ENCODE measurements around the gene LRRC3C. TPM values are rescaled to one million over a fixed set of nuclear protein-coding genes. Genes with fewer than 3 reads are reported as not detected.

Gene LRRC3C
- total RNA-seq, 2 experiments from 2014 or later = not detected

DNA sequence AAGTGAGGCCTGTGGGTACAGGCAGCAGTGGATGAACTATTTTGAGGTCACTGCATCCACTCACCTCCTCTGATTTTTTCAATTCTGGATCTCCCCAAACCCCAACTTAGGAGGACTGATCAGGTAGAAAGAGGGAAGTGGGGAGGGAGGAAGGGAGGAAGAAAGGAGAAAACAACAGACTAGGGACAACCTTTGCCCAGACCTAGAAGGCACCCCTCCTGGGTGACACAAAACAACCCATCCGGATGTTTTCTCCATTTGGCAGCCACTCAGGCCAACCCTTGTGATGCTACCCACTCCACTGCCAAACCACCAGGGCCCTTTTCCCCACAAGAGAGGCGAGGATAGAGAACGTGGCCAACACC lies 2.9 kb upstream of the LRRC3C start:
- no peak for ATAC-seq
- ChIA-PET CTCF (no interaction called here), POLR2A (no interaction called here)
- Mint-ChIP-seq H3K4me3 (peak overlapping the region; percentile 85), H3K27me3 (no peaks in the 10 kb centered on the region), H3K4me1 (peaks cover 79% of the 10 kb centered on the region), H3K36me3 (ENCODE audit: low read depth) (peaks cover 22% of the 10 kb centered on the region), H3K27ac (peak overlapping the region; percentile 75), H3K9me3 (ENCODE audit: low read depth) (no peaks in the 10 kb centered on the region)
- DNase-seq = no peak
- intact Hi-C loops (cut with DNase I, micrococcal nuclease) = loop anchor here (5.0 to 10.0 kb wide), 3 partner anchors 152 to 1940 kb away; partner anchors contain the start of genes FBXL20 (in 1 of the 2) and KLHL11 (in 1 of the 2)

DNA sequence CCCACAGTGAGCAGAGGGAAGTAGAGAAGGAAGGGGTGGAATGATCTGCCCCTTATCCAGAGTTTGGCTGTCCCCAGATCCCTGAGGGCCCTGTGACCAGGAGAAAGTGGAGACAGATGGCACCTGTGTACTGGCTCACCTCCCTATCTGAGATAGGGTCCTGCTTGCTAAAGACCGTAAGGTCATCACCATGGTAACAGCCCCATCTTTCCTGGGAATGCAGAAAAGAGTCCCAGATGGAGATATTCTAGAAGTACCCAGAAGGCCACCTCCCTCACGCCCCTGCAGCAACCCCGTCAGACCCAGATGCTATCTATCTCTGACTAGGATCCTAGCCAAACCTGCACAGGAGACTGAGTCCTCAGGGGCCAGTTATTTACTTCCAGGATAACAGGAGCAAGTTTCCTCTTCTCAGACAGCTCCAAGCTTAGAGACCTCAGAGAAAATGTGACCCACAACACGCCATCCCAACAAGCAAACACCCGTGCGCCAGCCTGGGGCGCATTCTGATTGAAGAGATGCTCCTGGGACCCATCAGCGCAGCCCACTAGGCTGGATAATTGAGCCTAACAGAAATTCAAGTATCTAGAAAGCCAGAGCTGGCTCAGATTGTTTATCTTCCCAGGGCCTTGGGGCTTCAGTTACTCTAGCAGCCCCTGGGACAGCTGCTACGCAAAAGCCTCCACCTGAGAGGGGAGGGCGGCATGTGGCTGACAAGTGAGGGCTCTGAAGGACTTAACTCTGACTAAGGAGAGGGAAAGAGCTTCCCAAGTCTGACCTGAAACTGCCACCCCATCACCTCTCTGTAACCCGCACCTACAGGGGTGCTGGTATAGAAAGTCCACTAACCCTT lies 2.0 kb upstream of the LRRC3C start:
- H3K4me3 Mint-ChIP-seq = peak overlapping the region; percentile 85
- no peak for DNase-seq

DNA sequence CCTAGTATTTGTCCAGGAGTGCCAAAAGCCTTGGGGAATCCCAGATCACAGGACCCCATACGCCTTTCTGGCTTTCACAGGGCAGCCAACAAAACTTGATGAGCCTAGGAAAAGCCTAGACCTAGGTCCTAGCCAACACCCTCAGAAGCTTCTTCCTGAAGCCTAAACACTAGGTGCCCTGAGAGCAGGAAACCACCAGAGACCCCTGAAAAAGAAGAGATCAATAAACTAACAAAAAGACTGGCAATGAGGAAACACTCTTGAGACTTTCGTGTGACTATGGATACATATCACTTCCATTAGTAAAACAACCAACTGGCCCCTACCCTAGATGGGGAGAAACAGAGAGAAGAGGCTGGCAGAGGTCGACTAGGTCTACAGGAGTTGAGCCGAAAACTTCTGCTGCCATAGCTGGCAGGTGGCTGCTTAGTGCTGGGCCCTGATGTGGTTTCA lies 1.4 kb upstream of the LRRC3C start:
- POLR2A ChIA-PET = interaction anchor here (0.6 to 1.9 kb wide), 4 partner anchors 8 to 166 kb away, joined by 3 to 4 read pairs (median 4); partner anchors contain the start of gene PSMD3
- no peak for ATAC-seq
- Mint-ChIP-seq H3K27me3 (no peaks in the 10 kb centered on the region), H3K27ac (peak overlapping the region; percentile 89), H3K4me1 (peaks cover 67% of the 10 kb centered on the region), H3K4me3 (peak overlapping the region; percentile 85), H3K9me3 (ENCODE audit: low read depth) (no peaks in the 10 kb centered on the region), H3K36me3 (ENCODE audit: low read depth) (peaks cover 18% of the 10 kb centered on the region)
- CTCF ChIA-PET = interaction anchor here (0.6 to 1.9 kb wide), 3 partner anchors 21 to 171 kb away, joined by 3 to 5 read pairs (median 3); partner anchors contain the start of gene PSMD3
- intact Hi-C loops (cut with DNase I, micrococcal nuclease) = loop anchor here (2.0 to 10.0 kb wide), 6 partner anchors 27 to 1939 kb away; partner anchors contain the start of genes FBXL20 (in 1 of the 2) and KLHL11 (in 1 of the 2)
- peak; percentile 75 for DNase-seq

More for the DNA sequence above, 2.0 kb upstream of the LRRC3C start:
- ATAC-seq = no peak
- ChIA-PET CTCF (interaction anchor here (0.6 to 0.9 kb wide), 2 partner anchors 20 to 171 kb away, joined by 3 read pairs; no protein-coding TSS in a partner anchor), POLR2A (interaction anchor here (1.6 kb wide), 1 partner anchor 14 kb away, joined by 4 read pairs; no protein-coding TSS in a partner anchor)
- H3K27me3 Mint-ChIP-seq = no peaks in the 10 kb centered on the region
- intact Hi-C loops (cut with DNase I, micrococcal nuclease) = loop anchor here (2.0 to 10.0 kb wide), 6 partner anchors 27 to 1939 kb away; partner anchors contain the start of genes FBXL20 (in 1 of the 2) and KLHL11 (in 1 of the 2)
- peaks cover 73% of the 10 kb centered on the region for H3K4me1 Mint-ChIP-seq
- H3K27ac Mint-ChIP-seq = peak overlapping the region; percentile 89
- H3K9me3 Mint-ChIP-seq (ENCODE audit: low read depth) = no peaks in the 10 kb centered on the region
- peaks cover 20% of the 10 kb centered on the region for H3K36me3 Mint-ChIP-seq (ENCODE audit: low read depth)

DNA sequence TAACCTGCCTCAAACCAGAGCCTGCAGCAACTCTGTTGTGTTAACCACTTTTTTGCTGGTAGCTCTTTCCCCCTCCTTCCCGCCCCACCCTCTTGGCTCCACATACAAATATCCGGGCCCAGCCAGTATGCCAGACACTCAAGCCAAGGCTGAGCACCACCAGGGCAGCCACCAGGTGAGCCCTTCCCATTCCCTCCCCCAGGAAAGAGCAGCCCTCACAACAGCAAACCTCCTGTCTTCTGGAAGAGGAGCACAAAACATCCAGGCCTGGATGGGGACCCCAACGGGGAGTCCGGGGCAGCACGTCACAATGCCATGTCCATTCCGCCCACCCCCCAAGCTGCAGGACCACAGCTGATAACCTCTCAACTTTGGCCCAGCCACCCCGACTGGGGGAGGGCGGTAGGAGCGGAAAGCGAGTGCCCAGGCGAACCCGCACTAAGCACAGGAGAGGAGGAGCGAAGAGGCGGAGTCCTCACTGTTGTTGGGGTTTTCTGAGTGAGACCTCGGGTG lies 888 bp upstream of the LRRC3C start:
- H3K4me1 Mint-ChIP-seq = peaks cover 62% of the 10 kb centered on the region
- peaks cover 17% of the 10 kb centered on the region for H3K36me3 Mint-ChIP-seq (ENCODE audit: low read depth)
- H3K9me3 Mint-ChIP-seq (ENCODE audit: low read depth) = no peaks in the 10 kb centered on the region
- intact Hi-C loops (cut with DNase I, micrococcal nuclease) = loop anchor here (1.0 to 10.0 kb wide), 19 partner anchors 26 to 1938 kb away; partner anchors contain the start of genes PSMD3 (in 2 of the 2), CDC6 (in 1 of the 2), CDK12 (in 1 of the 2) and CWC25 (in 1 of the 2)
- H3K27ac Mint-ChIP-seq = peak overlapping the region; percentile 89
- peak overlapping the region; percentile 85 for H3K4me3 Mint-ChIP-seq
- ChIA-PET CTCF (interaction anchor here (0.5 to 1.9 kb wide), 4 partner anchors 22 to 475 kb away, joined by 3 to 5 read pairs (median 4); partner anchors contain the start of genes MED1 and PSMD3), POLR2A (interaction anchor here (0.6 to 1.9 kb wide), 6 partner anchors 9 to 196 kb away, joined by 3 to 4 read pairs (median 4); partner anchors contain the start of gene PSMD3)
- DNase-seq (peak; percentile 77), ATAC-seq (peak; percentile 64)
- no peaks in the 10 kb centered on the region for H3K27me3 Mint-ChIP-seq

DNA sequence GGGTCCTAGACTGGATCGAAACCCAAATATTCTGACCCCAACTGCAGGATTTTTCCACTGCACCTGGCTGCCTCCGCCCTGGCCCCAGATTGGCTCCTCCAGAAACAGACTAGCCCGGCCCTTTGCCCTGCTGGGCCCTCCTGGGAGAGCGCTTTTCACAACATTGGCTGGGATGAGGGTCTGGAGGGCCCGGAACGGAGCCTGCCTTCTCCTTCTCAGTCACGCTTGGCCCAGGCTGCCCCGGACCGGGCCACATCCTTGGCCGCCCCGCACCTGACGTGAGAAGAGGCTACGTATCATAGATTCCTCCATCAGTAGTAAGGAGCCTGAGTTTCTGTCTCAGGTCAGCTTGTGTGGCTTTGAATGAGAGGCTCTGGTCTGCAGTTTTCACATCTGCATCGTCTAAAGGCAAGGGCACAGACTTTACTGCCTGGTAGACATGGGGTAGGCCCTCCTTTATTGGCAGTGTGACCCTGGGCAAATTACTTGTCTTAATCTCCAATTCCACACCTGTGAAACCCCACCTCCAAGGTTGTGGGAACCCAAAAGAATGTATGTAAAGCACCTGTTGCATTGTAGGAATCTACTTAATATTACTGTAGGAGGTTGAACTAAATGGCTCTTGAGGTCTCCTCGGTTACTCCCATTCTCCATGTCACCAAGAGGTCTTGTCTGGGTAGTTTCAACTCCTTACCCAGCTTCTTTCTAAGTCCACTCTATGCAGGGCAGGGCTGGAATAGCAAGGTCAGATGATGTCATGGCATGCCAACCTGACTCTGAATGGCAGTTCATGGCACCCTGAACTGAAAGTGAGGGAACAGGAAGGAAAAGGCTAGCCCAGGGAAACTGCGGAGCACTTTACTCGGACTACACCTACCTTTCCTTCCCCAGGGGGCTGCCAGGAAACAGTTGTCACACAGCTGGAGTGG lies 661 bp downstream of the LRRC3C start:
- ATAC-seq (peak; percentile 1), DNase-seq (peak; percentile 41)
- H3K4me1 Mint-ChIP-seq = peaks cover 47% of the 10 kb centered on the region
- ChIA-PET CTCF (interaction anchor here (0.6 to 1.9 kb wide), 4 partner anchors 19 to 52 kb away, joined by 3 to 5 read pairs (median 3); partner anchors contain the start of gene PSMD3), POLR2A (interaction anchor here (1.9 kb wide), 1 partner anchor 52 kb away, joined by 4 read pairs; the partner anchor contains the start of gene PSMD3)
- no peaks in the 10 kb centered on the region for H3K27me3 Mint-ChIP-seq
- peaks cover 5% of the 10 kb centered on the region for H3K36me3 Mint-ChIP-seq (ENCODE audit: low read depth)
- peak overlapping the region; percentile 95 for H3K27ac Mint-ChIP-seq
- H3K9me3 Mint-ChIP-seq (ENCODE audit: low read depth) = no peaks in the 10 kb centered on the region
- intact Hi-C loops (cut with DNase I, micrococcal nuclease) = loop anchor here (1.0 to 10.0 kb wide), 19 partner anchors 25 to 1937 kb away; partner anchors contain the start of genes PSMD3 (in 2 of the 2), CDC6 (in 1 of the 2), CDK12 (in 1 of the 2) and CWC25 (in 1 of the 2)
- peak overlapping the region; percentile 85 for H3K4me3 Mint-ChIP-seq

DNA sequence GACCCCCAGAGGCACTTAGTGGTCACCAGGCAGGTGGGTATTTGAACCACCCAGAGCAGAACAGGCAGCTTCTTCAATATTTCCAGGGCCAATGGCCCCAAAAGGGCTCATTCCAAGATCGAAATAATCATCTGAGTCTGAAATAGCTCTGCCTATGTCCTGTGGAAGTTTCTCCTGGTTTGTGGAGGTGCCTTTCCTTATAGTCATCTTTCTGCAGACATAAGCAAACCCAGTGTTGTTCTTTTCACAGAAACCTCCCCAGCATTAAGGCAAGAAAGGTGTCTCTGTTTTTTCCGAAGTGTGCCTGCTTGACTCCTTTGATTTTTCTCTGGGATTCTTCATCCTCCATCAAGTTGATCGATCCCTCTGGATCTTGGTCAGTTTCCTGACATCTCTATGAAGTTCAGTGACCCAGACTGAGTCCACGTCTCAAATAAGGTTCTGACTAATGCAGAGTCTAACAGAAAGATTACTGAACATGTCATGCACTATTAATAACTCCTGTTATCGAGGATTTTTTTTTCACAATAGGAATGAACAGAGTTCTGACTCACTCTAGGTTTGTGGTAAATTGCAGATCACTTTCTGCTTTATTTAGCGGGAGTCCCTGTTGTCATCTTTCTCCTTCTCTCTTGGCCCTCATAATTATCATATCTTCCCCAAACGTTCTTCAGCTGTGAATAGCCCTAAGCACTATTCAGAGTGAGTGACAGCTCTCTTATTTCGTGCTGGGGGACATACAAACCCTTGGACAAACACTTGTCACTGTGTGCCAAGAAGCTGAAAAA lies 1.5 kb downstream of the LRRC3C start:
- H3K4me3 Mint-ChIP-seq = no peak overlapping the region

DNA sequence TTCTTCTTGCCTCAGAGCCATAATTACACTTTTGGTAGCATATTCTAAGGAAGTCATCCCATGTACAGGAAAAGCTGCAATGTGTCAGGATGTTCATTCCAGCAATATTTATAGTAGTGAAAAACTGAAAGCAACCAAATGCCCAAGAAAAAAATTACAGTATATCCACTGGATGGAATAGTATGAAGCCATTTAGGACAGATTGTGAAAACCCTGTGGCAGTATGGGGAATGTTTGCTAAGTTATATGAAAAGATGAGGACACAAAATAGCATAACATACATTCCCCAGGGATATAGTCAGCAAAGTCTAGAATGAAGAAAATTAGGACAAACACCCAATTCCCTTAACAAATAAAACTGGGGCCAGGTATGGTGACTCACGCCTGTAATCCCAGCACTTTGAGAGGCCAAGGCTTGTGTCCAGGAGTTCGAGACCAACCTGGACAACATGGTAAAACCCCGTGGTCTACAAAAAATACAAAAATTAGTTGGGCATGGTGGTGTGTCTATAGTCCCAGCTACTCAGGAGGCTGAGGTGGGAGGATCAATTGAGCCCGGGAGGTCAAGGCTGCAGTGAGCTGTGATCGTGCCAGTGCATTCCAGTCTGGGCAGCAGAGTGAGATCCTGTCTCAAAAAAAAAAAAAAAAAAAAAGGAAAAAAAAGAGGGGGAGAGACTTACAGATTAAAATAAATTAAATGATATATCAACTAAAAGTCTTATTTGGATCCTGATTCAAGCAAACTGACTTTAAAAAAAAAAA lies 2.3 kb downstream of the LRRC3C start:
- no peaks in the 10 kb centered on the region for H3K36me3 Mint-ChIP-seq (ENCODE audit: low read depth)
- ATAC-seq (no peak), DNase-seq (no peak)
- no peaks in the 10 kb centered on the region for H3K9me3 Mint-ChIP-seq (ENCODE audit: low read depth)
- no peak overlapping the region for H3K27ac Mint-ChIP-seq
- no peaks in the 10 kb centered on the region for H3K27me3 Mint-ChIP-seq
- H3K4me1 Mint-ChIP-seq = peaks cover 33% of the 10 kb centered on the region
- H3K4me3 Mint-ChIP-seq = no peak overlapping the region
- CTCF ChIA-PET = interaction anchor here (0.6 kb wide), 1 partner anchor 177 kb away, joined by 3 read pairs; no protein-coding TSS in a partner anchor
- intact Hi-C loops (cut with DNase I, micrococcal nuclease) = loop anchor here (5.0 to 10.0 kb wide), 3 partner anchors 158 to 1935 kb away; partner anchors contain the start of genes FBXL20 (in 1 of the 2) and KLHL11 (in 1 of the 2)
- POLR2A ChIA-PET = interaction anchor here (0.6 kb wide), 1 partner anchor 455 kb away, joined by 3 read pairs; no protein-coding TSS in a partner anchor

More for the DNA sequence above, 1.5 kb downstream of the LRRC3C start:
- no peaks in the 10 kb centered on the region for H3K9me3 Mint-ChIP-seq (ENCODE audit: low read depth)
- no peak for DNase-seq
- ChIA-PET CTCF (interaction anchor here (0.6 to 1.0 kb wide), 2 partner anchors 26 to 176 kb away, joined by 3 read pairs; no protein-coding TSS in a partner anchor), POLR2A (interaction anchor here (0.6 kb wide), 1 partner anchor 13 kb away, joined by 6 read pairs; no protein-coding TSS in a partner anchor)
- ATAC-seq = peak; percentile 5
- H3K4me1 Mint-ChIP-seq = peaks cover 41% of the 10 kb centered on the region
- no peaks in the 10 kb centered on the region for H3K27me3 Mint-ChIP-seq
- intact Hi-C loops (cut with DNase I, micrococcal nuclease) = loop anchor here (5.0 to 10.0 kb wide), 3 partner anchors 157 to 1936 kb away; partner anchors contain the start of genes FBXL20 (in 1 of the 2) and KLHL11 (in 1 of the 2)
- peak overlapping the region; percentile 67 for H3K27ac Mint-ChIP-seq
- H3K36me3 Mint-ChIP-seq (ENCODE audit: low read depth) = peaks cover 2% of the 10 kb centered on the region

DNA sequence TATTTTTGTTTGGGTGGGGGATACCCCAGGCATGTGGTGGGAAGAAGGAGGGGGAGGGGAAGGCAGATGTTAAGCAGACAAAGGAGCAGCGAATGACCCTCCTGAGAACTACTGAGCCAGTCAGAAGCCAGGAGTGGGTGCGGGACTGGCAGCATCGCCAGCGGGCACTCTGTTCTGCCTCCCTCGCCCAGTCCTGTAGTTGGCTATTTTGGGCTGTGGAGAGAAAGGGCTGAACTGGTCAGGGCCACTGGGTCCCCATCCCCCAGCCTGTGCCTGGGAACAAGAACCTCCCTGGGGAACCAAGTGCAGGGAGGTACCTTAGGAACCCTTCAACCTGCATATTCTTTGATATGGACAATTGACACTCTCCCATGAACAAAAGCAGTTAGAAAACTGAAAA lies 6.4 kb downstream of the LRRC3C start:
- H3K4me3 Mint-ChIP-seq = no peak overlapping the region
- DNase-seq (no peak), ATAC-seq (no peak)
- CTCF ChIA-PET = interaction anchor here (0.7 kb wide), 1 partner anchor 21 kb away, joined by 3 read pairs; no protein-coding TSS in a partner anchor
- POLR2A ChIA-PET = no interaction called here
- intact Hi-C loops (cut with DNase I, micrococcal nuclease) = no loop called here
- H3K36me3 Mint-ChIP-seq (ENCODE audit: low read depth) = no peaks in the 10 kb centered on the region
- H3K4me1 Mint-ChIP-seq = peaks cover 9% of the 10 kb centered on the region
- no peaks in the 10 kb centered on the region for H3K27me3 Mint-ChIP-seq
- H3K27ac Mint-ChIP-seq = no peak overlapping the region
- H3K9me3 Mint-ChIP-seq (ENCODE audit: low read depth) = no peaks in the 10 kb centered on the region

DNA sequence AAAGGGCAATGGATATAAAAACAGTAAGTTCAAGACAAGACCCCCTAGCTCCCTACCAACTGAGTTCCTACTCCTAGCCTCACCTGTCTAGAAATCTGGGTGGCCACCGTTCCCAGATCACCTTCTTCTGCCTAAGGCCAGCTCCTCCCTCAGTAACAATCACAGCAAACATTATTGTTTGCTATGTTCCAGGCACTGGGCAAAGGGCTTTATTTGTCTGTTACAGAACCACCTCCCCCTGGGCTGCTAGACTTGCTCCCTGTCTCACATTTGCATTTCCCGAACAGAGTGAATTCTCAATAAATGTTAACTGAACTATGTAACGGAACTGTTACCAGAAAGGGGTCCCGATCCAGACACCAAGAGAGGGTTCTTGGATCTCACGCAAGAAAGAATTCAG lies 6.8 kb downstream of the LRRC3C start:
- DNase-seq (no peak), ATAC-seq (no peak)
- H3K27ac Mint-ChIP-seq = no peak overlapping the region
- intact Hi-C loops (cut with DNase I, micrococcal nuclease) = no loop called here
- no peaks in the 10 kb centered on the region for H3K9me3 Mint-ChIP-seq (ENCODE audit: low read depth)
- CTCF ChIA-PET = interaction anchor here (0.7 kb wide), 1 partner anchor 21 kb away, joined by 3 read pairs; no protein-coding TSS in a partner anchor
- H3K4me3 Mint-ChIP-seq = no peak overlapping the region
- H3K36me3 Mint-ChIP-seq (ENCODE audit: low read depth) = no peaks in the 10 kb centered on the region
- no peaks in the 10 kb centered on the region for H3K27me3 Mint-ChIP-seq
- POLR2A ChIA-PET = no interaction called here
- H3K4me1 Mint-ChIP-seq = peaks cover 9% of the 10 kb centered on the region

All from activated CD4-positive, alpha-beta T cell treated with anti-CD3 and anti-CD28 coated beads for 36 hours (primary cell).